SH-SY5Y (cell line): ENCODE measurements around the gene ZNF660.

Experiments used
- GATA2 ChIP-seq: IDR thresholded peaks from 2 replicates; pipeline ENCODE4 v1.6.1; 2011; ENCODE audit warnings: mild to moderate bottlenecking, low read depth, low read length
- GATA3 ChIP-seq: IDR thresholded peaks from 2 replicates; pipeline ENCODE4 v1.6.1; 2011; ENCODE audit warnings: low read depth, mild to moderate bottlenecking, low read length, moderate library complexity

ZNF660 gene

DNA sequence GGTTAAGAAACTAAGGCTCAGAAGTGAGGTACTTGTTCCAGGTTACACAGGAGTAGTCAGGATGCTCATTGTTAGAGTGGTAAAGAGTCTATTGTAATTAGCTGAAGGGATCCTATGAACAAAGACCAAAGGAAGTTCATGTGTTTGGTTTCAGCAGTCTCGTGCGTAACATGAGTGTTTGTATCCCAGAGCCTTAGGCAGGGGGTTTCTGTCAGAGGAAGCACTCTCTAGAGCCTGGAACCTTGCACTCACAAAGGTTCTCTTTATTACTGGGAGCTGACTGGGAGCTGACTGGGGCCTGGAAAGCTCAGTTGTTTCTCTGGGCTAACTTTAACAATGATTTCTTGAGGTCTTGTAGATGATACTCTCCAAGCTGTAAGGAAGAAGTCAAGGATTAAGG is 44.0 kb downstream of the ZNF660 start:
- TF ChIP-seq GATA2, result no peak
- TF ChIP-seq GATA3, result no peak

DNA sequence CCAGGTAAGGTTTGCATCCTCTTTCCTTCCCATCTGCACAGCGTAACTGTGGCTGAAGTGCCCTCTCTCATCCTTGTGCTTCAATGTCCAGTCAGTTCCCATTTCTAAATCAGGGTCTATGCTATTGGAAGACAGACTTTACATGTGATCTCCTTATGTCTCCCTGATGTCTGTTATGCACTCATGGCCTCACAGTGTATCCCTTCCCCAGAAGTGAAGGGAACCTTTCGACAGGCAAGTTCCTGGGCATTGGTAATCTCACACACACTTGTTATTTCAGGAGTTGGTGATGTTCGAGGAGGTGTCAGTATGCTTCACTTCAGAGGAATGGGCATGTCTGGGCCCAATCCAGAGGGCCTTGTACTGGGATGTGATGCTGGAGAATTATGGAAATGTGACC is 47.4 kb downstream of the ZNF660 start:
- no peak for TF ChIP-seq GATA3
- TF ChIP-seq GATA2, result no peak

DNA sequence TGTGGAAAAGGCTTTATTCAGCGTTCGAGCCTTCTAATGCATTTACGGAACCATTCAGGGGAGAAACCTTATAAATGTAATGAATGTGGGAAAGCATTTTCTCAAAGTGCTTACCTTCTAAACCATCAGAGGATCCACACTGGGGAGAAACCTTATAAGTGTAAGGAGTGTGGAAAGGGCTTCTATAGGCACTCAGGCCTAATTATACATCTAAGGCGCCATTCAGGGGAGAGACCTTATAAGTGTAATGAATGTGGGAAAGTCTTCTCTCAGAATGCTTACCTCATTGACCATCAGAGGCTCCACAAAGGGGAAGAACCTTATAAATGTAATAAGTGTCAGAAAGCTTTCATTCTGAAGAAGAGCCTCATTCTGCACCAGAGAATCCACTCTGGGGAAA is 57.6 kb downstream of the ZNF660 start:
- TF ChIP-seq GATA3 (no peak), GATA2 (no peak)

- TF ChIP-seq GATA2 (no peak), GATA3 (no peak)
Observed at GRCh38 chr3:44643024-44643423, 58.3 kb downstream of the ZNF660 start.

DNA sequence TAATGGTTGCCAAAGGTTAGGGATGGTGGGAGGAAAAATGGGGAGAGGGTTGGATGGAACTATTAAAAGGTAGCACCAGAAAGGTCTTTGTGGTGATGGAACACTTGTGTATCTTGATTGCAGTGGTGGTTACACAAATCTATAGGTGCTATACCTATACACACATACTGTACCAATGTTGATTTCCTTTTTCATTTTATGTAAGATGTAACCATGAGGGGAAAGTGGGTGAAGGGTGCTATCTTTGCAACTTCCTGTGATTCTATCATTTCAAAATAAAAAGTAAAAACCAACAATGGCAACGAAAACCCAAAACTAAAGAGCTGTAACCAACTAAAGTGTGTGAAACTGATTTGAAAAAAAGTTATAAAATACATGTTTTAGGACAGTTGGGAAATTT is 63.0 kb downstream of the ZNF660 start:
- TF ChIP-seq GATA2 (no peak), GATA3 (no peak)

DNA sequence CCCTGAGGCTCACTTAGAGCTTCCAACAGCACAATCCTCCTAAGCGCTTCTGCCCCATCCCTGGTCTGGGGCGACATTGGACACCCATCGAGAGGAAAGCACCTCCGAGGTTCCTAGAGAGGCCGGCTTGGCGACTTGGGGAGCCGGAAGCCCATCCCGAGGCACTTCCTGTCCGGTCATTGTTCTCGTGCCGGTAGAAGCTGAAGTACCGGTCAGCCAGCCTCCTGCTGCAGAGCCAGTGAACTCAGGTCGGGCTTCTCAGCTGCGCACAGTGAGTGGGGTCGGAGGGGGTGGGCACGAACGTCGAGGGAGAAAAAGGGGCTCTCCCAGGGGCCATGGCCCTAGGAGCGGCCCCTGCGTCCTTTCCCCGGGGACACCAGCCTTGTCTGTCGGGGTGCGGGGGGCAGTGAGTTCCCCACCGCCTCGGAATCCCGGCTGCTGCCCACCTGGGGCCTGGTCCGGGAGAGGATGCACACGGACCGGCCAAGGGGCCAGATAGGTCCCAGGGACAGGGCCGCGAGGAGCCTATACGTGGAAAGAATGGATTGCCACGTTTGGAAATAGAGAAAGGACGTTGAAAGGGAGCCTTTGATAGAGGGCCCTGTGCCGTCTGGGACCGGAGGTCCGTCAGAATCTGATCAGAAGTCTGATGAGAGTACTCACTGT is 63.9 kb downstream of the ZNF660 start, which contains the start of gene ZNF35:
TSS of gene ZNF35 (plus strand) at position 169 of the 666 bp plus-strand sequence. CDS start 2,336 bp downstream, outside the sequence.
- TF ChIP-seq GATA2 (no peak), GATA3 (no peak)
